Activated naive CD8-positive, alpha-beta T cell treated with anti-CD3 and anti-CD28 coated beads for 36 hours (primary cell): ENCODE results near the gene RASL12. TPM values are rescaled to one million over a fixed set of nuclear protein-coding genes. Genes with fewer than 3 reads are reported as not detected.
"Not testable (repeated sequence)": the region's sequence is repeated elsewhere in the genome, so short reads cannot be mapped to it uniquely, and the experiment has no call there.

Experiments used
- DNase-seq: peaks from one replicate; pipeline ENCODE4 v3.0.0; 2021
- H3K27ac Mint-ChIP-seq: one replicate; pipeline ENCODE4 v1.8.0; 2022; ENCODE audit warnings: mild to moderate bottlenecking, moderate library complexity, mixed read lengths
- H3K27me3 Mint-ChIP-seq: one replicate; pipeline ENCODE4 v1.8.0; 2022; ENCODE audit warnings: mild to moderate bottlenecking, mixed read lengths
- H3K36me3 Mint-ChIP-seq: one replicate; pipeline ENCODE4 v1.8.0; 2021; ENCODE audit warnings: mild to moderate bottlenecking, mixed read lengths
- H3K4me1 Mint-ChIP-seq: one replicate; pipeline ENCODE4 v1.8.0; 2021; ENCODE audit warnings: mixed read lengths
- H3K4me3 Mint-ChIP-seq: one replicate; pipeline ENCODE4 v1.8.0; 2022; ENCODE audit warnings: mild to moderate bottlenecking, moderate library complexity, mixed read lengths
- H3K9me3 Mint-ChIP-seq: one replicate; pipeline ENCODE4 v1.8.0; 2022; ENCODE audit warnings: mixed read lengths
- total RNA-seq, 2 experiments: library from RNA; stranded (reverse); gene quantifications; one replicate each; pipeline ENCODE4 v1.2.3, GENCODE V29; 2021

Gene RASL12
- total RNA-seq, 2 experiments from 2014 or later: not detected

- H3K27ac Mint-ChIP-seq: no peak overlapping the region
- no peak overlapping the region for H3K4me3 Mint-ChIP-seq
- no peaks in the 10 kb centered on the region for H3K36me3 Mint-ChIP-seq
- H3K9me3 Mint-ChIP-seq: no peaks in the 10 kb centered on the region
- no peaks in the 10 kb centered on the region for H3K27me3 Mint-ChIP-seq
- H3K4me1 Mint-ChIP-seq: peaks cover 2% of the 10 kb centered on the region
- DNase-seq: no peak
Observed at GRCh38 chr15:65056868-65057548, 10.8 kb downstream of the RASL12 start.

DNA sequence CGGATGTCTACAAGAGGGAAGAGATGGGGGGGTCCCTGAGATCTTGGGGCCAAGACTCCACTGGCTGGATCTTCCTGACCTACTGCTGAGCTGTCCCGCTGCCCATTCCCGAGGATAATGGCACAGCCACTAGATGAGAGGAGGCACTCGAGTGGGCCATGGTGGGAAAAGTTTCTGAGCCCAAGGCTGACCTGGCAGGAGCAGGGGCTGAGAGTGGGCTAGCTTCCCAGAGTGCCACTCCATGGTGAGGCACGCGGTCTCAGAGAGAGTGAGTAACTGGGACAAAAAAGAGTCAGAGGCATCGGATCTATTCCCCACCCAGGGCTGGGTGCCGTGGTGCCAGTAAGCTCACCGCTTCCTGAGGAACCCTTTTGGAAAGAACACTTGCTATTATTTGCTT, 11.7 kb downstream of the RASL12 start:
- H3K27ac Mint-ChIP-seq: no peak overlapping the region
- no peaks in the 10 kb centered on the region for H3K9me3 Mint-ChIP-seq
- DNase-seq: no peak
- peaks cover 2% of the 10 kb centered on the region for H3K4me1 Mint-ChIP-seq
- H3K4me3 Mint-ChIP-seq: no peak overlapping the region
- no peaks in the 10 kb centered on the region for H3K27me3 Mint-ChIP-seq
- no peaks in the 10 kb centered on the region for H3K36me3 Mint-ChIP-seq

GRCh38 chr15:65055201-65055870, 12.5 kb downstream of the RASL12 start:
- peaks cover 1% of the 10 kb centered on the region for H3K27me3 Mint-ChIP-seq
- peaks cover 3% of the 10 kb centered on the region for H3K4me1 Mint-ChIP-seq
- no peak overlapping the region for H3K4me3 Mint-ChIP-seq
- no peaks in the 10 kb centered on the region for H3K9me3 Mint-ChIP-seq
- no peak overlapping the region for H3K27ac Mint-ChIP-seq
- no peak for DNase-seq
- no peaks in the 10 kb centered on the region for H3K36me3 Mint-ChIP-seq

- peaks cover 9% of the 10 kb centered on the region for H3K27me3 Mint-ChIP-seq
- H3K36me3 Mint-ChIP-seq: no peaks in the 10 kb centered on the region
- peaks cover 11% of the 10 kb centered on the region for H3K4me1 Mint-ChIP-seq
- H3K4me3 Mint-ChIP-seq: no peak overlapping the region
- no peaks in the 10 kb centered on the region for H3K9me3 Mint-ChIP-seq
- peak; percentile 67 for DNase-seq
- no peak overlapping the region for H3K27ac Mint-ChIP-seq
Observed at GRCh38 chr15:65054333-65055200, 13.2 kb downstream of the RASL12 start.

DNA sequence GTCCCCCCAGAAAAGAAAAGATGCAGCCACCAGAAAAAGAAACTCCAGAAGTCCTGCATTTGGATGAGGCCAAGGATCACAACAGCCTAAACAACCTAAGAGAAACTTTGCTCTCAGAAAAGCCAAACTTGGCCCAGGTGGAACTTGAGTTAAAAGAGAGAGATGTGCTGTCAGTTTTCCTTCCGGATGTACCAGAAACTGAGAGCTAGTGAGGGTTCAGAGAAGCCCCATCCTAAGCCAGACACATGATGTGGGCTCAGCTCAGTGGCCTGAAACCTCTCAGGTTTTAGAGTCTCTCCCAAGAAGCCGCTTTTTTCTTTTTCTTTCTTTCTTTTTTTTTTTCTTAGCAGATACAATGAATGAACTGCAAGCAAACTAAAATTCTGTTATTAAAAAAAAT, 14.8 kb downstream of the RASL12 start:
- peaks cover 9% of the 10 kb centered on the region for H3K27me3 Mint-ChIP-seq
- H3K9me3 Mint-ChIP-seq: no peaks in the 10 kb centered on the region
- H3K36me3 Mint-ChIP-seq: no peaks in the 10 kb centered on the region
- H3K27ac Mint-ChIP-seq: no peak overlapping the region
- H3K4me3 Mint-ChIP-seq: no peak overlapping the region
- DNase-seq: no peak
- peaks cover 17% of the 10 kb centered on the region for H3K4me1 Mint-ChIP-seq

- no peaks in the 10 kb centered on the region for H3K36me3 Mint-ChIP-seq
- no peaks in the 10 kb centered on the region for H3K9me3 Mint-ChIP-seq
- H3K27ac Mint-ChIP-seq: no peak overlapping the region
- H3K27me3 Mint-ChIP-seq: peaks cover 9% of the 10 kb centered on the region
- no peak overlapping the region for H3K4me3 Mint-ChIP-seq
- no peak for DNase-seq
- peaks cover 17% of the 10 kb centered on the region for H3K4me1 Mint-ChIP-seq
Observed at GRCh38 chr15:65051266-65051665, 16.5 kb downstream of the RASL12 start.

DNA sequence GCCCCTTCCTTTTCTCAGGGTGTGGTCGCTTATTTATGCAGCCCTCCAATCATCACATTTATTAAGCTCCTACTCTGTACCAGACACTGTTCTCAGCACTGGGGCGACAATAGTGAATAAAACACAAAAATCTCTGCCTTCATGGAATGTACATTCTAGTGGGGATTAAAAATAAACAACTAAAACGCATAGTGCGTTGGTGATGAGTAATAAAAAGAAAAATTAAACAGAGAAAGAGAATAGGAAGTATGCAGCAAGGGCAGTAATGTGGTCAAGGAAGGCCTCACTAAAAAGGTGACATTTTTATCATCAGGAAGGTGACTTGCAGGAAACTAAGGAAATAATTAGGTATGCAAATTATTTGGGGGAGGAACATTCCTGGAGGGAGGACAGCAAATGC, 17.5 kb downstream of the RASL12 start:
- peaks cover 15% of the 10 kb centered on the region for H3K4me1 Mint-ChIP-seq
- peaks cover 9% of the 10 kb centered on the region for H3K27me3 Mint-ChIP-seq
- H3K4me3 Mint-ChIP-seq: no peak overlapping the region
- H3K27ac Mint-ChIP-seq: no peak overlapping the region
- H3K9me3 Mint-ChIP-seq: no peaks in the 10 kb centered on the region
- no peak for DNase-seq
- no peaks in the 10 kb centered on the region for H3K36me3 Mint-ChIP-seq

GRCh38 chr15:65049418-65049840, 18.4 kb downstream of the RASL12 start:
- Mint-ChIP-seq H3K36me3 (no peaks in the 10 kb centered on the region), H3K4me1 (peaks cover 15% of the 10 kb centered on the region), H3K27ac (no peak overlapping the region), H3K27me3 (peaks cover 9% of the 10 kb centered on the region), H3K9me3 (no peaks in the 10 kb centered on the region), H3K4me3 (peak overlapping the region; percentile 32)
- DNase-seq: peak; percentile 90

DNA sequence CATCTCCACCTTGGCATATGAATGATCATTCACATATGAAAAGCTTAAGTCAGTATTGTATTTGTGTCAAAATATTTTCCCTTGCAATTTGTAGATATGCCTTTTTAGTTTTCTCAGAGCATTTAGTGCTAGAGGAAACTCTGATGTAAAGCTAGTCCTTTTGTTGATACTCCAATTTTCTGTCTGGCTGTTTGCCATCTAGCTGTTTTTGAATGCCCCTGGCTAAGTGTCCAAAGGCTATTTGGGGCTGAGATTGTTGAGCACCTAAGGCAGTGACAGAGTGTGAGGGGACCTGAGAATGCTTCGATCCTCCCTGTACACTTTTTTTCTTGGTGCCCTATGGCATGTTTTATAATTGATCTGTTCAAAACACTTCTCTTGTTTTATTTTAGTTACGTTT, 19.6 kb downstream of the RASL12 start:
- H3K9me3 Mint-ChIP-seq: no peaks in the 10 kb centered on the region
- H3K4me3 Mint-ChIP-seq: no peak overlapping the region
- no peak overlapping the region for H3K27ac Mint-ChIP-seq
- no peak for DNase-seq
- peaks cover 9% of the 10 kb centered on the region for H3K27me3 Mint-ChIP-seq
- peaks cover 17% of the 10 kb centered on the region for H3K4me1 Mint-ChIP-seq
- no peaks in the 10 kb centered on the region for H3K36me3 Mint-ChIP-seq

GRCh38 chr15:65044724-65045481, 22.9 kb downstream of the RASL12 start, which contains the start of gene SLC51B:
SLC51B (plus strand) TSS chr15:65045387; CDS start chr15:65050005, 4,618 bp downstream.
- no peak within 1 kb of the TSS for H3K4me3 Mint-ChIP-seq
- no peaks in the 10 kb centered on the region for H3K36me3 Mint-ChIP-seq
- DNase-seq: no peak
- peaks cover 3% of the 10 kb centered on the region for H3K27me3 Mint-ChIP-seq
- no peak within 1 kb of the TSS for H3K27ac Mint-ChIP-seq
- H3K9me3 Mint-ChIP-seq: no peaks in the 10 kb centered on the region
- peaks cover 12% of the 10 kb centered on the region for H3K4me1 Mint-ChIP-seq

- not testable (repeated sequence) for H3K27me3 Mint-ChIP-seq, H3K4me3 Mint-ChIP-seq, DNase-seq, H3K4me1 Mint-ChIP-seq, H3K9me3 Mint-ChIP-seq, H3K27ac Mint-ChIP-seq, H3K36me3 Mint-ChIP-seq
Observed at GRCh38 chr15:65044218-65044617, 23.6 kb downstream of the RASL12 start.

- Mint-ChIP-seq H3K4me1 (peaks cover 2% of the 10 kb centered on the region), H3K36me3 (no peaks in the 10 kb centered on the region), H3K27ac (no peak overlapping the region), H3K9me3 (no peaks in the 10 kb centered on the region), H3K4me3 (no peak overlapping the region), H3K27me3 (no peaks in the 10 kb centered on the region)
- DNase-seq: no peak
Observed at GRCh38 chr15:65042776-65043327, 24.9 kb downstream of the RASL12 start.

DNA sequence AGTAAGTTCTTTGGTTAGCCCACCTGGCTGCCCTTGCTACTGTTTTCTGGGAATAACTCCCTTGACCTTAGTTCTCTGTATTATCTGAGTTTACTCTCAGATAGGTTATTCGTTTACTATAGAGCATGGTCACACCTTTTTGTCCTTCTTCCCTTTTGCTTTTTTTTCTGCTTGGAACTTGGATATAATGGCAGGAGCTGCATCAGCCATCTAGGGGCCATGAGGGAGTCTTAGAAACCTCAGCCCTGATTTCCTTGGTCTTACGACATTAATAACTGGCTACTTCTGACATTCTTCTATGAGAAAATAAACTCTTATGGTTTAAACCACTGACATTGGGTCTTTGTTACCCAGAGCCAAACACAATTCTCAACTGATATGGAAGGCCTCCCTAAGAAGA, 26.0 kb downstream of the RASL12 start:
- H3K27me3 Mint-ChIP-seq: no peaks in the 10 kb centered on the region
- H3K4me1 Mint-ChIP-seq: peaks cover 2% of the 10 kb centered on the region
- no peaks in the 10 kb centered on the region for H3K9me3 Mint-ChIP-seq
- no peak for DNase-seq
- H3K4me3 Mint-ChIP-seq: no peak overlapping the region
- H3K36me3 Mint-ChIP-seq: no peaks in the 10 kb centered on the region
- H3K27ac Mint-ChIP-seq: no peak overlapping the region

DNA sequence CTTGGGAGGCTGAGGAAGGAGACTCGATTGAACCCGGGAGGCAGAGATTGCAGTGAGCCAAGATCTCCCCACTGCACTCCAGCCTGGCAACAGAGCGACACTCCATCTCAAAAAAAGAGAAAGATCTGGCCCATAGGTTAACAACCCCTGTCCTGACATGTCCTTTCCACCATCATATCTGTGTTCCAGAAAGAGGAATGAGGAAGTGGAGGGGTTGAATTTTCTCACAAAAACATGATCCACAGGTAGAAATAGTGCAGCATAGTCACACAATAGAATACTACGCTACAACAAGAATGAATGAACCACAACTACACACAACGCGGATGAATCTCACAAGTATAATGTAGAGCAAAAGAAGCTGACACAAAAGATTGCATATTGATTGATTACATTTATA, 27.3 kb downstream of the RASL12 start:
- Mint-ChIP-seq H3K36me3 (no peaks in the 10 kb centered on the region), H3K9me3 (no peaks in the 10 kb centered on the region), H3K27me3 (no peaks in the 10 kb centered on the region), H3K27ac (no peak overlapping the region), H3K4me3 (no peak overlapping the region), H3K4me1 (peaks cover 2% of the 10 kb centered on the region)
- no peak for DNase-seq
